MM.1S (cell line): ENCODE measurements around the gene PHLDB2.

Experiments
- DNase-seq: peaks from one replicate; pipeline ENCODE4 v3.0.0-alpha.2; 2015
- H2AFZ ChIP-seq: fragments of 300-600 bp; sonication (generic); 2 replicates; pipeline ENCODE4 v1.6.0; 2016; ENCODE audit warnings: antibody characterized with exemption, low read length
- H3F3A ChIP-seq: fragments of 300-600 bp; sonication (generic); 2 replicates; pipeline ENCODE4 v1.6.1; 2016; ENCODE audit warnings: mild to moderate bottlenecking, antibody characterized with exemption, low read length, moderate library complexity, mixed read lengths; ENCODE audit not compliant: insufficient read depth
- H3K27ac ChIP-seq: fragments of 300-600 bp; sonication (generic); 2 replicates; pipeline ENCODE4 v1.5.1; 2016; ENCODE audit warnings: mild to moderate bottlenecking, low read length
- H3K27me3 ChIP-seq: fragments of 300-600 bp; sonication (generic); replicated peaks from 2 replicates; pipeline ENCODE4 v1.6.0; 2016; ENCODE audit warnings: low read length; ENCODE audit not compliant: insufficient read depth
- H3K36me3 ChIP-seq: fragments of 300-600 bp; sonication (generic); replicated peaks from 2 replicates; pipeline ENCODE4 v1.6.1; 2016; ENCODE audit warnings: mild to moderate bottlenecking, low read length, mixed read lengths; ENCODE audit not compliant: insufficient read depth
- H3K4me1 ChIP-seq: fragments of 300-600 bp; sonication (generic); 2 replicates; pipeline ENCODE4 v1.6.1; 2016; ENCODE audit warnings: low read length, mixed read lengths
- H3K4me2 ChIP-seq: fragments of 300-600 bp; sonication (generic); 2 replicates; pipeline ENCODE4 v1.6.0; 2016; ENCODE audit warnings: low read depth, low read length
- H3K4me3 ChIP-seq: fragments of 300-600 bp; sonication (generic); 2 replicates; pipeline ENCODE4 v1.5.1; 2016; ENCODE audit warnings: low read length, mixed read lengths
- H3K79me2 ChIP-seq: fragments of 300-600 bp; sonication (generic); 2 replicates; pipeline ENCODE4 v1.6.1; 2016; ENCODE audit warnings: mixed run types, low read length, mixed read lengths
- H3K9ac ChIP-seq: fragments of 300-600 bp; sonication (generic); 2 replicates; pipeline ENCODE4 v1.6.1; 2016; ENCODE audit warnings: low read length, mixed read lengths
- H3K9me2 ChIP-seq: fragments of 300-600 bp; sonication (generic); replicated peaks from 2 replicates; pipeline ENCODE4 v1.6.1; 2016; ENCODE audit warnings: mild to moderate bottlenecking, low read length, mixed read lengths; ENCODE audit not compliant: insufficient read depth
- H3K9me3 ChIP-seq: fragments of 300-600 bp; sonication (generic); replicated peaks from 2 replicates; pipeline ENCODE4 v1.6.1; 2016; ENCODE audit warnings: mild to moderate bottlenecking, low read length, mixed read lengths; ENCODE audit not compliant: insufficient read depth
- H4K20me1 ChIP-seq: fragments of 300-600 bp; sonication (generic); 2 replicates; pipeline ENCODE4 v1.6.1; 2016; ENCODE audit warnings: mild to moderate bottlenecking, low read length, moderate library complexity, mixed read lengths; ENCODE audit not compliant: insufficient read depth
- EZH2 ChIP-seq: fragments of 300-600 bp; sonication (generic); optimal IDR thresholded peaks from 2 replicates; pipeline ENCODE3; 2017; ENCODE audit warnings: low read depth, mild to moderate bottlenecking, antibody characterized with exemption, low read length, mixed read lengths
- EZH2phosphoT487 ChIP-seq: fragments of 300-600 bp; sonication (generic); IDR thresholded peaks from 2 replicates; pipeline ENCODE4 v1.6.1; 2018; ENCODE audit warnings: antibody characterized with exemption, low read length
- TF ChIP-seq, protein P1 (sequence below): fragments of 300-600 bp; sonication (generic); IDR thresholded peaks from 2 replicates; pipeline ENCODE4 v1.5.1; 2016; ENCODE audit warnings: antibody characterized with exemption, low read length, mixed read lengths

PHLDB2 gene

DNA sequence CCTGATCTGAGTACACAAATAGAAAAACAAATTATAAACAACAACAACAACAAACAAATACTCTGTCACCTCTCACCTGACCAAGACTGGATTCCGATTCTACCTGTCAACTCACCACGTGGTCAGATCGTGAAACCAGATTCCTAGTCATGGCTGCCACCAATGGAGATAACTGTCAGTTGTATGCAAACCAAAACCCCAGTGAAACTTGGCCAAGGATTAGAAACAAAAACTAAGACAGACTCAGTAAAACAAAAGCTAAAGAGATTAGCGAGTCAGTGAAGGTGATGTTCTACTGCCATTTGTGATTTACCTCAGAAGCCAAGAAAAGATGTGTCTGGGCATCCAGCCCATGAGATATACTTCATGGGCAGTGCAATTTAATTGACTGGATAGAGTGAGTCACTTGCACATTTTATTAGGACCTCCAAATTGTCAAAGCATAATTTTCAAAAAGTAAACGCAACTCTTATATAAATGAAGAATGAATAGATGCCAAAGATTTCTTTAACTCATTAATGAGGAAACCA lies 31.1 kb downstream of the PHLDB2 start:
- TF ChIP-seq EZH2phosphoT487 = no peak
- no peak for TF ChIP-seq EZH2
- TF ChIP-seq, protein P1, sequence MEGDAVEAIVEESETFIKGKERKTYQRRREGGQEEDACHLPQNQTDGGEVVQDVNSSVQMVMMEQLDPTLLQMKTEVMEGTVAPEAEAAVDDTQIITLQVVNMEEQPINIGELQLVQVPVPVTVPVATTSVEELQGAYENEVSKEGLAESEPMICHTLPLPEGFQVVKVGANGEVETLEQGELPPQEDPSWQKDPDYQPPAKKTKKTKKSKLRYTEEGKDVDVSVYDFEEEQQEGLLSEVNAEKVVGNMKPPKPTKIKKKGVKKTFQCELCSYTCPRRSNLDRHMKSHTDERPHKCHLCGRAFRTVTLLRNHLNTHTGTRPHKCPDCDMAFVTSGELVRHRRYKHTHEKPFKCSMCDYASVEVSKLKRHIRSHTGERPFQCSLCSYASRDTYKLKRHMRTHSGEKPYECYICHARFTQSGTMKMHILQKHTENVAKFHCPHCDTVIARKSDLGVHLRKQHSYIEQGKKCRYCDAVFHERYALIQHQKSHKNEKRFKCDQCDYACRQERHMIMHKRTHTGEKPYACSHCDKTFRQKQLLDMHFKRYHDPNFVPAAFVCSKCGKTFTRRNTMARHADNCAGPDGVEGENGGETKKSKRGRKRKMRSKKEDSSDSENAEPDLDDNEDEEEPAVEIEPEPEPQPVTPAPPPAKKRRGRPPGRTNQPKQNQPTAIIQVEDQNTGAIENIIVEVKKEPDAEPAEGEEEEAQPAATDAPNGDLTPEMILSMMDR = no peak
- H3K4me1 ChIP-seq = no peaks in the 10 kb centered on the region
- peak; percentile 21 for DNase-seq
- H3K4me2 ChIP-seq = no peak overlapping the region
- H3K4me3 ChIP-seq = no peak overlapping the region
- no peaks in the 10 kb centered on the region for H3F3A ChIP-seq
- no peaks in the 10 kb centered on the region for H3K9me3 ChIP-seq
- H3K9ac ChIP-seq = no peak overlapping the region
- no peak overlapping the region for H3K27ac ChIP-seq
- no peaks in the 10 kb centered on the region for H3K79me2 ChIP-seq
- no peaks in the 10 kb centered on the region for H3K27me3 ChIP-seq
- no peaks in the 10 kb centered on the region for H3K9me2 ChIP-seq
- H3K36me3 ChIP-seq = no peaks in the 10 kb centered on the region
- H2AFZ ChIP-seq = no peak overlapping the region
- H4K20me1 ChIP-seq = no peaks in the 10 kb centered on the region

DNA sequence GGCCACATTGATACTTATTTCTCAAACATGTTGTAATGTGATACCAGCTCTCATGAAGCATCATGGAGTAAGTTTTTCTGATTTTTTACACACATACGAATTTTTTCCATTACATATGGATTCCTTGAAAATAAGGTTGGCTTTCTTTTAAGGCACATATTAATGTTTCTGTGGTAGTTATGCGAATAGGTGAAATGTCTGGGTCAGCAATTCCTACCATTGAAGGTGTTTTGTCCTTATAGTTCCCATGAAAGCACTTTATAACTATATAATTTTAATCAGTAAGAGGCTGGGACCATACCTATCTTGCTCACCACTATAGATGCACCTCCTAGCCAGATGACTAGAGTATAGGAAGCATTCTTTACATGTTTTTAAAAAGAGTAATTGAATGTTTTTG lies 33.0 kb downstream of the PHLDB2 start:
- no peaks in the 10 kb centered on the region for H3K4me1 ChIP-seq
- no peaks in the 10 kb centered on the region for H3K36me3 ChIP-seq
- H3F3A ChIP-seq = no peaks in the 10 kb centered on the region
- H3K4me3 ChIP-seq = no peak overlapping the region
- H3K9me2 ChIP-seq = no peaks in the 10 kb centered on the region
- H4K20me1 ChIP-seq = no peaks in the 10 kb centered on the region
- H3K27me3 ChIP-seq = no peaks in the 10 kb centered on the region
- no peak overlapping the region for H3K9ac ChIP-seq
- TF ChIP-seq, protein P1 = no peak
- no peak for TF ChIP-seq EZH2phosphoT487
- no peak for TF ChIP-seq EZH2
- no peak overlapping the region for H3K4me2 ChIP-seq
- H3K79me2 ChIP-seq = no peaks in the 10 kb centered on the region
- no peak for DNase-seq
- H3K27ac ChIP-seq = no peak overlapping the region
- no peaks in the 10 kb centered on the region for H3K9me3 ChIP-seq
- H2AFZ ChIP-seq = no peak overlapping the region

DNA sequence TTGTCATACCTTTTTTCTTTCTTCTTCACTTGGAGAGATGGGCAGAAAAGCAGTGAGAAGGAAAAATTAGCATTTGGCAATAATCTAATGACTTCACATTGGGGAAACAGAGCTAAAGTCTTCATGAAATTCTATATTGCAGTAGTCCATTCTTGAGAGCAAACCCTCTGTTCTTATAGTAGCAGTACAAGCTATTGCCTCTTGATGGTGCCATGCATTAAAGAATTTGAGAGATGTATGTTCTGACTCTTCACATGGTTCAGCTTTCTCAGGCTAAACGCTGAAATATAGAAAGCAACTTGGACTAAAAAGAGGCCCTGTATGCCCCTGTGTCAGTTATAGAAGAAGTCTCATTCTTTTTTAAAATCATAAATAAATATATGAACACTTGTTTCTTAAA lies 36.0 kb downstream of the PHLDB2 start:
- H2AFZ ChIP-seq = no peak overlapping the region
- 0 out of 2 replicates have a peak, but pooled peaks cover 4% of the 10 kb centered on the region for H3F3A ChIP-seq
- H3K9me2 ChIP-seq = no peaks in the 10 kb centered on the region
- H3K9ac ChIP-seq = no peak overlapping the region
- no peak overlapping the region for H3K4me3 ChIP-seq
- H4K20me1 ChIP-seq = no peaks in the 10 kb centered on the region
- no peaks in the 10 kb centered on the region for H3K79me2 ChIP-seq
- H3K27me3 ChIP-seq = no peaks in the 10 kb centered on the region
- TF ChIP-seq EZH2 = no peak
- TF ChIP-seq, protein P1 = peak; percentile 20; the same call in 1 of the 2 replicates
- no peak for TF ChIP-seq EZH2phosphoT487
- H3K36me3 ChIP-seq = no peaks in the 10 kb centered on the region
- H3K4me2 ChIP-seq = no peak overlapping the region
- H3K9me3 ChIP-seq = no peaks in the 10 kb centered on the region
- no peak overlapping the region for H3K27ac ChIP-seq
- H3K4me1 ChIP-seq = peaks cover 7% of the 10 kb centered on the region; the same call in 1 of the 2 replicates
- peak; percentile 28 for DNase-seq
